Ishikawa (cell line): ENCODE results near the gene BEGAIN.

Experiments used
- CEBPB ChIP-seq: IDR thresholded peaks from 2 replicates; pipeline ENCODE4 v1.6.1; 2012
- CREB1 ChIP-seq: IDR thresholded peaks from 2 replicates; pipeline ENCODE4 v1.6.1; 2012; ENCODE audit warnings: low read depth
- EGR1 ChIP-seq: IDR thresholded peaks from 2 replicates; pipeline ENCODE4 v1.6.1; 2012
- EP300 ChIP-seq: IDR thresholded peaks from 2 replicates; pipeline ENCODE4 v1.6.1; 2012; ENCODE audit warnings: borderline replicate concordance
- FOXM1 ChIP-seq: IDR thresholded peaks from 2 replicates; pipeline ENCODE4 v1.6.1; 2012; ENCODE audit warnings: low read depth, borderline replicate concordance
- NFIC ChIP-seq: IDR thresholded peaks from 2 replicates; pipeline ENCODE4 v1.6.1; 2012
- TAF1 ChIP-seq: IDR thresholded peaks from 2 replicates; pipeline ENCODE4 v1.6.1; 2012; ENCODE audit warnings: low read depth, mild to moderate bottlenecking
- TCF12 ChIP-seq: IDR thresholded peaks from 2 replicates; pipeline ENCODE4 v1.6.1; 2012; ENCODE audit warnings: low read depth
- TEAD4 ChIP-seq: IDR thresholded peaks from 2 replicates; pipeline ENCODE4 v1.6.1; 2012
- YY1 ChIP-seq: IDR thresholded peaks from 2 replicates; pipeline ENCODE4 v1.6.1; 2012; ENCODE audit warnings: low read depth
- ZBTB7A ChIP-seq: IDR thresholded peaks from 2 replicates; pipeline ENCODE4 v1.6.1; 2012; ENCODE audit warnings: low read depth
- TF ChIP-seq, protein P1 (sequence below): IDR thresholded peaks from 2 replicates; pipeline ENCODE4 v1.6.1; 2012

DNA sequence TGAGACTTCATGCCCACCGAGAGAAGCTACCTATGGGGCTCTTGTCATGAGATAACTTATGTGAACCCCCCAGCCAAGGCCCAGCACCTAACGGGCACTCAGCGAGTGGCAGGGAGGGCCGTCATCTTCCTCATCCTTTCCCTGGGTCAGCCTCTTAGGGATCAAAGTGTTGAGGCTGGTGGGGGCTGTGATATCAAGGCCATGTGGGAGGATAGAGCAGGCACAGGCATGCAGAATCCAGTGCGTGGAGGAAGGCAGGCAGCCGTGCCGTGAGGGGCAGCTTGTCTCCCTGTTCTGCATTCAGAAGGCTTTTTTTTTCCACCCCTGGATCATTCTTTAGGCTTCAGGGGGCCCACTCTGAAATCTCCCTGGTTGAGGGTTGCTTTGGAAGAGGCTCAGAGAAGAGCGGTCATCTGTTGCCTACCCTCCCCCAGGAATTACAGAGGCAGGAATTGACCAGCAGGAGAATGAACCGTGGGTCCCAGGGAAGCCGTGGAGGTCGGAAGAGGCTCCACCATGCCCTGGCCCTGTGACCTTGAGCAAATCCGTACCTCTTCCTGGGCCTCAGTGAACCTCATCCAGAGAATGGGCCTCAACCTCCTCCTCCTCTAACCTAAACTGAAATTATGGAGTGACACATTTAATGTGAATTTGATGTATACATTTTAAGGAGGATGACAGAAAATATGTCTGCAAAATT, 62.8 kb downstream of the BEGAIN start:
- TF ChIP-seq TEAD4 (no peak), NFIC (no peak), TAF1 (no peak), CREB1 (no peak), EGR1 (no peak), ZBTB7A (no peak), FOXM1 (no peak), CEBPB (no peak), EP300 (no peak), TCF12 (no peak), YY1 (no peak)
- TF ChIP-seq, protein P1, sequence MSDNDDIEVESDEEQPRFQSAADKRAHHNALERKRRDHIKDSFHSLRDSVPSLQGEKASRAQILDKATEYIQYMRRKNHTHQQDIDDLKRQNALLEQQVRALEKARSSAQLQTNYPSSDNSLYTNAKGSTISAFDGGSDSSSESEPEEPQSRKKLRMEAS: no peak
